Hair follicular keratinocyte (primary cell): ENCODE data around the gene CFAP107. TPM values are rescaled to one million over a fixed set of nuclear protein-coding genes. Genes with fewer than 3 reads are reported as not detected.

Experiments used
- total RNA-seq: library from RNA; depleted of rRNA; stranded (reverse); fragments of >200 nt; gene quantifications from 2 replicates; pipeline ENCODE4 v1.2.3, GENCODE V29; 2015

The CFAP107 gene
- not detected in 2 replicates for total RNA-seq

GRCh38 chr1:12745992-12746323, at the start of gene CFAP107:
CFAP107 (plus strand) TSS chr1:12746200; CDS start chr1:12746431, 231 bp downstream.

DNA sequence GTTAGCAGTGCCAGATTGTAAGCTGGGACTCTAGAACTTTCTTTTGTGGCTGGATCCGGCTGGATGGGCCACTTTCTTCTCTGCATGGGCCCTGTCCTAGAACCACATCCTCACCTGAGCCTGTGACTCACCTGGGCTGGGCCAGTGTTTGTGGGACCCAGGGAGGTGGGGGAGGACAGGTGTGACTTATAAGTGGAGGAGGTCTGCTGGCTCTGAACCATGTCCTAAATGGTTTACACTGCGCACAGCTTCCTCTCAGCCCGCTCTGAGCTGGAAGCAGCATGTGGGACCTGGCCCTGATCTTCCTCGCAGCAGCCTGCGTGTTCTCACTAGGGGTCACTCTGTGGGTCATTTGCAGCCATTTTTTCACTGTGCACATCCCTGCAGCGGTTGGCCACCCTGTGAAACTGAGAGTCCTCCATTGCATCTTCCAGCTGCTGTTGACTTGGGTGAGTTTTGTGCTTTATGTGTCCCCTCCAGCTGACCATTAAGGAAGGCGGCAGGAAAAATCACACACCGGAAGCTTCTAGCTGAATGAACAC, 30.0 kb upstream of the CFAP107 start, which contains the start of gene AADACL3:
Gene AADACL3 (plus strand): TSS at position 215 of the 542 bp plus-strand sequence. CDS start 67 bp downstream, at position 282.

DNA sequence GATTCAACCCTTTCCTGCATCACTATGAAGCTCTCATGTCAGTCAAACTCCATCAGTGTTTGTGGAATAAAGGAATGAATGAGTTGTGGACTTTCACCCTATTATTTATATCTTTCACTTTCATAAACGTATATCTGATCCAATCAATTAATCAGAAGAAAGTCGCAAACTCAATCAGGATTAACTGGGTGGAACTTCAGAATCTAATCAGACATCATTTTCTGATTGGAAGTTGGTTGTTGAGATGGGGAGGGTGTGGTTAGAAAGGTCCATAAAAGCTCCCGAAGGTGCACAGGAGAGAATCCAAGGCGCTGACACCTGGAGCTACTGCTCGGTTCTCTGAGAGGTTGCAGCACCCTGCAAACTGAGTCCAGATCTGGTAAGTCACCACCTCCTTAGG, 27.4 kb downstream of the CFAP107 start, which contains the start of gene PRAMEF12:
Gene PRAMEF12 (plus strand): TSS at position 301 of the 400 bp plus-strand sequence. CDS start 1,130 bp downstream, outside the sequence.

DNA sequence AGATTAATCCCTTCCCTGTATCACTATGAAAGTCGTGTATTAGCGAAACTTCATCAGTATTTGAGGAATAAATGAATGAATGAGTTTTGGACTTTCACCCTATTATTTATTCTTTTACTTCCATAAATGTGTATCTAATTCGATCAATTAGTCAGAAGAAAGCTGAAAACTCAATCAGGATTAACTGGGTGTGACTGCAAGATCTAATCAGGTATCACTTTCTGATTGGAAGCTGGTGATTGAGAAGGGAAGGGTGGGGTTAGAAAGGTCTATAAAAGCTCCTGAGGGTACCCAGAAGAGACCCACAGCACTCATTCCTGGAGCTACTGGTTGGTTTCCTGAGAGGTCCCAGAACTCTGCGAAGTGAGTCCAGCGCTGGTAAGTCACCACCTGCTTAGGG, 45.1 kb downstream of the CFAP107 start, which contains the start of gene PRAMEF1:
Gene PRAMEF1 (plus strand): TSS at position 301 of the 400 bp plus-strand sequence. CDS start 1,831 bp downstream, outside the sequence.

Other genes with a start within 250 kb of the CFAP107 start
- 14.1 and 25.8 TPM in 2 replicates for gene DHRS3, start 128.0 kb upstream of the CFAP107 start, total RNA-seq
- gene AADACL4, start 102.1 kb upstream of the CFAP107 start, total RNA-seq = not detected in 2 replicates
- not detected in 2 replicates for gene AADACL3, start 30.1 kb upstream of the CFAP107 start, total RNA-seq
- not detected in 2 replicates for gene PRAMEF12, start 27.5 kb downstream of the CFAP107 start, total RNA-seq
- not detected in 2 replicates for gene PRAMEF1, start 45.2 kb downstream of the CFAP107 start, total RNA-seq
- not detected in 2 replicates for gene PRAMEF11, start 85.2 kb downstream of the CFAP107 start, total RNA-seq
- not detected in 2 replicates for gene HNRNPCL1, start 102.5 kb downstream of the CFAP107 start, total RNA-seq
- gene PRAMEF2, start 110.9 kb downstream of the CFAP107 start, total RNA-seq = not detected in 2 replicates
- gene PRAMEF4, start 140.0 kb downstream of the CFAP107 start, total RNA-seq = not detected in 2 replicates
- gene PRAMEF10, start 152.1 kb downstream of the CFAP107 start, total RNA-seq = not detected in 2 replicates
- not detected in 2 replicates for gene PRAMEF7, start 170.4 kb downstream of the CFAP107 start, total RNA-seq
- gene PRAMEF6, start 201.4 kb downstream of the CFAP107 start, total RNA-seq = not detected in 2 replicates